ENCODE data around the gene SH3BP2.
"Not testable (repeated sequence)": the region's sequence is repeated elsewhere in the genome, so short reads cannot be mapped to it uniquely, and the experiment has no call there.

The SH3BP2 gene

DNA sequence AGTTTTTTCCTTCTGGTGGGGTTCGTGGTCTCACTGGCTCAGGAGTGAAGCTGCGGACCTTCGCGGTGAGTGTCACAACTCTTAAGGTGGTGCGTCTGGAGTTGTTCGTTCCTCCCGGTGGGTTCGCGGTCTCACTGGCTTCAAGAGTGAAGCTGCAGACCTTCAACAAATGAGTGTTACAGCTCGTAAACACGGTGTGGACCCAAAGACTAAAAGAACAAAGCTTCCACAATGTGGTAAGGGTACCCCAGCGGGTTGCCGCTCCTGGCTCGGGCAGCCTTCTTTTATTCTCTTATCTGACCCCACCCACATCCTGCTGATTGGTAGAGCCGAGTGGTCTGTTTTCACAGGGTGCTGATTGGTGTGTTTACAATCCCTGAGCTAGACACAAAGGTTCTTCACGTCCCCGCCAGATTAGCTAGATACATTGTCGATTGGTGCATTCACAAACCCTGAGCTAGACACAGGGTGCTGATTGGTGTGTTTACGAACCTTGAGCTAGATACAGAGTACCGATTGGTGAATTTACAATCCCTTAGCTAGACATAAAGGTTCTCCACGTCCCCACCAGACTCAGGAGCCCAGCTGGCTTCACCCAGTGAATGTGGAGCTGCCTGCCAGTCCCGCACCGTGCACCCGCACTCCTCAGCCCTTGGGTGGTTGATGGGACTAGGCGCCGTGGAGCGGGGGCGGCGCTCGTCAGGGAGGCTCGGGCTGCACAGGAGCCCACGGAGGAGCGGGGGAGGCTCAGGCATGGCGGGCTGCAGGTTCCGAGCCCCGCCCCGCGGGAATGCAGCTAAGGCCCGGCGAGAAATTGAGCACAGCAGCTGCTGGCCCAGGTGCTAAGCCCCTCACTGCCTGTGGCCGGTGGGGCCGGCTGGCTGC lies 30.2 kb upstream of the SH3BP2 start:
- DNase-seq: not testable (repeated sequence)

DNA sequence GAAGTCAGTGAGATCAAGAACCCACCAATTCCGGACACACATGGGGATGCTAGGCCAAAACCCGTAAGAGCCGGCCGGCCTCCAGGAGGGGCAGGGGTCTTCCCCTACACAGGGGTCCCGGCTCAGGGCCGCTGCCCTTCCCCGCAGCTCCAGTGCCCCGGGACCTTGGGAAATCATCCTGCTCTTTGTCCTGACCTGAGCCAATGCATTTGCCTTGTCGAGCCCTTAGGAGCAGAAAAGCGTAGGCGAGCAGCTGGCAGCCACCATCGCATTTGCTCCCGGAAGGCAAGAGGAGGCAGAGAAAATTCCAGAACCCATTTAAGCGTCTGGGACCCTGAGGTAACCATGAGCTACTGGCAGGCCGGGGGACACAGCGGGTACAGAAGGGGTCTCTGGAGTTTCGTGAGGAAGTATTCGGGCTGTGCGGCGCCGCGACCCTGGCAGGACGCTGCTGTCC lies 29.3 kb upstream of the SH3BP2 start:
- DNase-seq: peak in 1 of 58 donors; percentile 33

DNA sequence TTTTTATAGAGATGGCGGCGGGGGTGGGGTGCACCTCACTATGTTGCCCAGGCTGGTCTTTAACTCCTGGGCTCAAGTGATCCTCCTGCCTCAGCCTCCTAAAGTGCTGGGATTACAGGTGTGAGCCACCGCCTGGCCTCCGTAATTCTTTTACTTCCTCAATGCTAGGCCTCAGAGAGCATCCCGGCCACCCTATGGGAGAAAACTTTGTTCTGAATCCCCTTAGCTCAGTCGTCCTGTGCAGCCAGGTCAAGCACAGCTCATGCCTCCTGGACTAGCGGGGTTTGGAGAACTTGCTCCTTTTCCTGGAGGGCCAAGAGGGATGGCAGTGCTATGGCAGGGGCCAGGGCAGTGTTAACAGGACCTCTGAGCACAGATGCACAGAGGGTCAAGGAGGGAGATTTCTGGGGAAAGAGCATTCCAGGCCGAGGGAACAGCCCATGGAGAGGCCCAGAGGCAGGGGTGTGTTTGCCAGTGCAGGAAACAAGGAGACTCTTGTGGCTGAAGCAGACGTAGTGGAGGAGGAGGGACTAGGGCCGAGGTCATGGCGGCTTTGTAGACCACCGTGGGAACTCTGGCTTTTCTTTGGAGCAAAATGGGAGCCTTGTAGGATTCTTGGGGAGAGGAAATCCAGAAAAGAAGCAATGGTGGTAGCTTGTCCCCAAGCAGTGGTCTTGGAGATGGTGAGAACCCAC lies 26.9 kb upstream of the SH3BP2 start:
- no peak for DNase-seq

GRCh38 chr4:2767046-2767704 lies 25.7 kb upstream of the SH3BP2 start:
- no peak for DNase-seq

- DNase-seq: no peak
Measured at GRCh38 chr4:2767705-2768074, 25.2 kb upstream of the SH3BP2 start.

DNA sequence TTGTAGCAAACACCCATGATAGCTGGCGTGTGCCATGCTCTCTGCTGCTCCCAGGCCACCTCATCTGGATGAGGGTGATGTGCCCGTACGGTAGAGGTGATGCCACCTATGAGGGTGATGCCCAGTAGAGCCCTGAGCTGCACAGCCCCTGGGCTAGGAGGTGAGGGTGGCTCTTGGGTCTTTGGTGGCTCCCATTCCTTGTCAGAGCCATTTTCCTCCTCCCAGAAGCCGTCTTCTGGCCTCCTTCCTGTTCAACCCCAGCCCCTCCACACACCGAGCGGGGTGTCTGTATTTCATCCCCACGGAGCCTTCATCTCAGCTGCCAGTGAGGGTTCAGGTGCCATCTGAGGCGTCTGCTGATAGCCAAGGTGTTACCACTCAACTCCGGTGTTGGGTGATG lies 24.8 kb upstream of the SH3BP2 start:
- DNase-seq: no peak

- no peak for DNase-seq
Measured at GRCh38 chr4:2768921-2769336, 24.0 kb upstream of the SH3BP2 start.

- no peak for DNase-seq
Measured at GRCh38 chr4:2771264-2771663, 21.6 kb upstream of the SH3BP2 start.

DNA sequence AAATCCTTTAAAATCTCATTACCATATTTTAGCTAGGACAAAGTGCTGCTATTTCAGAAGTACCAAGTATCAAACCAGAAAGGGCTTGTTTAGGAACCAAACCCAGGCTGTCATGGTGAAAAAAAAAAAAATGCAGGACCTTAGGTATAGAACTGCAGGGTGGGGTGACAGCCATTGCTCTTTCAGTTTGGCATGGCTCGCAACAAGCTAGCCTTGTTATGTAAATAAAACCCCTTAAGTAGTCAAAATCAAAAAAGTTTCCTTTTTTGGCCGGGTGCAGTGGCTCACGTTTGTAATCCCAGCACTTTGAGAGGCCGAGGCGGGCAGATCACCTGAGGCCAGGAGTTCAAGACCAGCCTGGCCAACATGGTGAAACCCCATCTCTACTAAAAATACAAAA lies 12.2 kb upstream of the SH3BP2 start:
- DNase-seq: not testable (repeated sequence)

DNA sequence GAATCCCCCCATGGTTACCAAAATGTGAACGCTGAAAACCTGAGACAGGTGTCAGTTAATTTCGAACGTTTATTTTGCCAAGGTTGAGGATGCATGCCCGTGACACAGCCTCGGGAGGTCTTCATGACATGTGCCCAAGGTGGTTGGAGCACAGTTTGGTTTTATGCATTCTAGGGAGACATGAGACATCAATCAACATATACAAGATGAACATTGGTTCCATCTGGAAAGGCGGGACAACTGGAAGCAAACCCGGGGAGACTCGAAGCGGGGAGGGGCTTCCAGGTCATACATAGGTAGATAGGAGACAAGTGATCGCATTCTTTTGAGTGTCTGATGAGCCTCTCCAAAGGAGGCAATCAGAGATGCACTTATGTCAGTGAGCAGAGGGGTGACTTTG lies 11.0 kb upstream of the SH3BP2 start:
- DNase-seq: no peak

DNA sequence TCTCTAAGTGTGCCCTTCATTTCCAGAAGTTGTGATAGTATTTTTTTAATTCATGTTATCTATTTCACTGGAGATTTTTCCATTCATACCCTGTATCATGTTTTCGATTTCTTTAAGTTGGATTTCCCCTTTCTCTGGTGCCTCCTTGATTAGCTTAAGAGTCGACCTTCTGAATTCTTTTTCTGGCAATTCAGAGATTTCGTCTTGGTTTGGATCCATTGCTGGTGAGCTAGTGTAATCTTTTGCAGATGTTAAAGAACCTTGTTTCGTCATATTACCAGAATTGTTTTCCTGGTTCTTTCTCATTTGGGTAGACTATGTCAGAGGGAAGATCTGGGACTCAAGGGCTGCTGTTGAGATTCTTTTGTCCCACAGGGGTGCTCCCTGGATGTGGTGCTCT lies 9.1 kb upstream of the SH3BP2 start:
- DNase-seq: no peak

- DNase-seq: no peak
Measured at GRCh38 chr4:2785613-2786012, 7.3 kb upstream of the SH3BP2 start.

GRCh38 chr4:2786152-2786671 lies 6.7 kb upstream of the SH3BP2 start:
- DNase-seq: no peak

DNA sequence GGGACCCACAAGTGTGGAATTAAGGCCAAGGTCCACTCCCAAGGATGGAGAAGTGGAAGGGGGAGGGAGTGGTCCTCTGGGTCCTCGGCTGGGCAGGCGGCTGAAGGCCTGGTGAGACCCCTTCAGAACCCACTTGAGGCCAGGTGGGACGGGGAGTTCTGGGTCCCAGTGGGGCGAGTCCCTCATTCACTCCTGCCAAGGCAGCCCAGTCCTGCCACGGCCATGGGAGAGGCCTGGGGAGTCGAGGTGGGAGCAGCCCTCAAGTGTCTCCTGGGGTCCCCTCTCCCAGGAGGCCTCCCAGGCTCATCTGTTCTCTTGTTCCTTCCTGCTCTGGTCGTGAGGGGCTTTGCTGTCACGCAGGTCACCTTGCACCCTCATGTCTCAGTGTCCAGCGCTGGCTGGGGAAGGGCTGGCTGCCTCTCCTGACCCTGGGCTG lies 6.1 kb upstream of the SH3BP2 start:
- no peak for DNase-seq

- peak in 2 of 58 donors; percentile 34 to 35 for DNase-seq
Measured at GRCh38 chr4:2787230-2788100, 5.4 kb upstream of the SH3BP2 start.

DNA sequence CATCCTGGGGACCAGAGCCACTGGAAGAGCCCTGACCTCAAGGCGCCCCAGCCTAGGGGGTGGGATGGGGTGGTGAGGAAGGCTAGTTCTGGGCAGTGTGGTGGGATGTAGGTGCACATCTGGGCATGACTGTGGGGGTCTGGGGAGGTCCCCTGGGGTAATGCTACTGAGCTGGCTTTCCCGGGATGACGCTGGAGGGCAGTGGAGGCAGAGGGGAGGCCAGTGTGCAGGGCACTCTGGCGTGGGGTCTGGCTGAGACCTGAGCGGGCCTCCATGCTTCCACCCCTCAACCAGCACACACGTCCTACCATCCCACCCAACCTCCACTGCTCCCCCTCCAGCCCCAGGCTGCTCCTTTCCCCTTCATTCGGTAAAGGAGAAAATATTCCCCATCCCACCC lies 4.8 kb upstream of the SH3BP2 start:
- DNase-seq: no peak

GRCh38 chr4:2788532-2789103 lies 4.3 kb upstream of the SH3BP2 start:
- peak in 30 of 58 donors; percentile 27 to 68 (median 45) for DNase-seq

DNA sequence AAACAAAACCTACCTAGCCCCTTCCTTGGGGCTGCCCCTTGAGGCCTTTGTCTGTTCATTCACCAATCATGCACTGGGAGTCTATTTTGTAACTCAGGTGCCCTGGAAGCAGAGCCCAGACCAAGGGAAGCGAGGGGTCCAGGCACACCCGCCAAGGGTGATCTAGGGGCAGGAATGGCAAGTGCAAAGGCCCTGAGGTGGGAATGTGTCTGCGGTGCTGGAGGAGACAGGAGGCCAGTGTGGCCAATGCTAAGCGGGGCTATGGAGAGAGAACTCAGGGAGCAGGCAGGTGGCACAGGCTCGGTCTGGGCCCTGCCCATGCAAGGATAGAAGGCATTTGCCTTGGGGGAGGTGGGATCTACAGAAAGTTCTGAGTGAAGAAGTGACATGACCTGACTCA lies 3.5 kb upstream of the SH3BP2 start:
- no peak for DNase-seq

DNA sequence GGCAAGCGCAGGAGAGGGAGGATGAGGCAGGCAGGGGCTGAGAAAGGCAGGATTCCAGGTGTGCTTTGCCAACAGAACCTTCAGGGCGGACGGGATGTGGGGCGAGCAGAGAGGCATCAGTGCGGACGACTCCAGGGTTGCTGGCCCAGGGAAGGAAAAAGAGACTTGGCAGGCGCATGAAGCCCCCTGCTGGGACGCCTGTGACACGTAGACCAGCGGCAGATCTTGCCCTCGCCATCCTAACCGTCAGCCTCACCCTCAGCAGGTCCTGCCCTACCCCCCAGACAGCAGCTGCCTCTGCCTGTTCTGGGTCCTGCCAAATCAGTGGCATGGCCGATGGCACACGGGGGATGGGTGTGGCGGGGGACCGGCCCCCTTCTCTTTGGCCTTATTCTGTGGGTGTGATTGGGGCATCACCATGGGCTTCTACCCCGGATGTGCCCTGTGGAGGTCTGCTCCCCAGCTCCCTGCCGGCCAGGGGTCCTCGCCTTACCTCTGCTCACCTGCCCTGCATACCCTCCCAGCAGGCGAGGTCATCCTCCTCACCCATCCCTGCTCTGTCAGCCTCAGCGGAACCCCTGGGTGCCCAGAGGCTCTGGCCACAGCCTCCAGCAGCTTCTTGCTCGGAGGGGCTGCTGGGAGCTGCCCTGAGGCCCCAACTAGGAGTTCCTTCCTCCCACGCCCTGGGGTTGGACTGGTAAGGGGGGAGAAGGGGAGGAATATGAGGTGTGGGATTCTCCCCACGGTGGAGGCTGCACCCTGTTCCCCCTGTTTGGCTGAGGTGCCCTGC lies 2.9 kb upstream of the SH3BP2 start:
- DNase-seq: no peak
